BE2C (cell line): ENCODE data around the gene PRODH.
"Not testable (repeated sequence)": the region's sequence is repeated elsewhere in the genome, so short reads cannot be mapped to it uniquely, and the experiment has no call there.

Experiments
- DNase-seq: peaks from one replicate; pipeline ENCODE4 v3.0.0-alpha.2; 2020
- H3K27me3 ChIP-seq: fragments of 250-450 bp; sonication (Bioruptor Pico); 2 replicates; pipeline ENCODE4 v1.5.1; 2020; ENCODE audit warnings: mild to moderate bottlenecking
- H3K36me3 ChIP-seq: fragments of 250-450 bp; sonication (Bioruptor Pico); 2 replicates; pipeline ENCODE4 v1.5.1; 2020; ENCODE audit warnings: mild to moderate bottlenecking
- H3K4me1 ChIP-seq: fragments of 250-450 bp; sonication (Bioruptor Pico); 2 replicates; pipeline ENCODE4 v1.5.1; 2020
- H3K4me3 ChIP-seq: 2 replicates; pipeline ENCODE4 v1.5.1; 2011; ENCODE audit warnings: low read depth, low read length
- H3K9me3 ChIP-seq: fragments of 250-450 bp; sonication (Bioruptor Pico); 2 replicates; pipeline ENCODE4 v1.5.1; 2020
- CTCF ChIP-seq: IDR thresholded peaks from 2 replicates; pipeline ENCODE4 v1.5.1; 2012; ENCODE audit warnings: mild to moderate bottlenecking, low read depth, low read length

Gene PRODH

GRCh38 chr22:18962308-18962635, 26.2 kb upstream of the PRODH start:
- no peaks in the 10 kb centered on the region for H3K27me3 ChIP-seq
- no peaks in the 10 kb centered on the region for H3K9me3 ChIP-seq
- H3K4me1 ChIP-seq = no peaks in the 10 kb centered on the region
- H3K36me3 ChIP-seq = no peaks in the 10 kb centered on the region
- no peak for TF ChIP-seq CTCF
- H3K4me3 ChIP-seq = no peak overlapping the region
- DNase-seq = no peak

GRCh38 chr22:18961632-18962307, 25.7 kb upstream of the PRODH start:
- DNase-seq, H3K4me3 ChIP-seq, H3K36me3 ChIP-seq, H3K27me3 ChIP-seq, H3K9me3 ChIP-seq, H3K4me1 ChIP-seq: not testable (repeated sequence)

GRCh38 chr22:18961201-18961600, 25.1 kb upstream of the PRODH start:
- H3K27me3 ChIP-seq, H3K9me3 ChIP-seq, H3K36me3 ChIP-seq, DNase-seq, H3K4me1 ChIP-seq, H3K4me3 ChIP-seq: not testable (repeated sequence)

GRCh38 chr22:18960166-18960820, 24.2 kb upstream of the PRODH start:
- not testable (repeated sequence) for H3K4me3 ChIP-seq, DNase-seq, H3K27me3 ChIP-seq, H3K9me3 ChIP-seq, H3K36me3 ChIP-seq, H3K4me1 ChIP-seq

- not testable (repeated sequence) for H3K36me3 ChIP-seq, H3K9me3 ChIP-seq, H3K4me3 ChIP-seq, H3K27me3 ChIP-seq, DNase-seq, H3K4me1 ChIP-seq
Observed at GRCh38 chr22:18959741-18960140, 23.6 kb upstream of the PRODH start.

- H3K9me3 ChIP-seq, H3K36me3 ChIP-seq, H3K4me3 ChIP-seq, H3K4me1 ChIP-seq, H3K27me3 ChIP-seq: not testable (repeated sequence)
- DNase-seq = peak; percentile 4
Observed at GRCh38 chr22:18959266-18959665, 23.2 kb upstream of the PRODH start.

GRCh38 chr22:18958738-18959137, 22.6 kb upstream of the PRODH start:
- not testable (repeated sequence) for H3K27me3 ChIP-seq, H3K36me3 ChIP-seq, DNase-seq, H3K9me3 ChIP-seq, H3K4me3 ChIP-seq, H3K4me1 ChIP-seq

GRCh38 chr22:18958321-18958705, 22.2 kb upstream of the PRODH start:
- DNase-seq, H3K27me3 ChIP-seq, H3K4me1 ChIP-seq, H3K4me3 ChIP-seq, H3K9me3 ChIP-seq, H3K36me3 ChIP-seq: not testable (repeated sequence)

GRCh38 chr22:18957621-18958320, 21.7 kb upstream of the PRODH start:
- not testable (repeated sequence) for H3K27me3 ChIP-seq, H3K4me3 ChIP-seq, H3K36me3 ChIP-seq, DNase-seq, H3K4me1 ChIP-seq, H3K9me3 ChIP-seq

- DNase-seq, H3K27me3 ChIP-seq, H3K9me3 ChIP-seq, H3K4me1 ChIP-seq, H3K4me3 ChIP-seq, H3K36me3 ChIP-seq: not testable (repeated sequence)
Observed at GRCh38 chr22:18956956-18957355, 20.9 kb upstream of the PRODH start.

- DNase-seq, H3K27me3 ChIP-seq, H3K36me3 ChIP-seq, H3K4me1 ChIP-seq, H3K9me3 ChIP-seq, H3K4me3 ChIP-seq: not testable (repeated sequence)
Observed at GRCh38 chr22:18956121-18956895, 20.2 kb upstream of the PRODH start.
